HG02610 (cell line): Measurements from ENCODE around the gene IRGQ.
"Not testable (repeated sequence)": the region's sequence is repeated elsewhere in the genome, so short reads cannot be mapped to it uniquely, and the experiment has no call there.

Experiments
- ATAC-seq: cut with Tn5 transposase; IDR thresholded peaks from one replicate; pipeline ENCODE4 v1.9.1; 2021; ENCODE audit warnings: mild to moderate bottlenecking, moderate library complexity; ENCODE audit not compliant: unreplicated experiment

IRGQ gene

DNA sequence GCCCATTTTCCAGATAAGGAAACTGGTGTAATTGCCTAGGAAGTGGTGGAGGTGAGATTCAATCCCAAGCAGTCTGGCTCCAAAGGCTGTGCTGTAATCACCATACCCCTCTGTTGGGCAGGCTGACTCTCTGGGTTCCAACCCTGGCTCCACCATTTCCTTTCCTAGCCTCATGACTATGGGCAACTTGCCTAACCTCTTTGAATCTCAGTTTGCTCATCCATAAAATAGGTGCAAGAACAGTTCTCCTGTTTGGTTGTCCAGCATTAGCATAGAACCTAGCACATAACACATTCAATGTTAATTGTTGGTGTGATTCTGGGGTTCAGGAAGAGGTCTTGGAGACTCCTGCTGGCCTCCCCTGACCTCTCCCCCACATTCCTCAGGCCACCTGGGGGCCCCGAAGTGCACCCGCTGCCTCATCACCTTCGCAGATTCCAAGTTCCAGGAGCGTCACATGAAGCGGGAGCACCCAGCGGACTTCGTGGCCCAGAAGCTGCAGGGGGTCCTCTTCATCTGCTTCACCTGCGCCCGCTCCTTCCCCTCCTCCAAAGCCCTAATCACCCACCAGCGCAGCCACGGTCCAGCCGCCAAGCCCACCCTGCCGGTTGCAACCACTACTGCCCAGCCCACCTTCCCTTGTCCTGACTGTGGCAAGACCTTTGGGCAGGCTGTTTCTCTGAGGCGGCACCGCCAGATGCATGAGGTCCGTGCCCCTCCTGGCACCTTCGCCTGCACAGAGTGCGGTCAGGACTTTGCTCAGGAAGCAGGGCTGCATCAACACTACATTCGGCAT lies 2.7 kb upstream of the IRGQ start:
- ATAC-seq, result no peak

DNA sequence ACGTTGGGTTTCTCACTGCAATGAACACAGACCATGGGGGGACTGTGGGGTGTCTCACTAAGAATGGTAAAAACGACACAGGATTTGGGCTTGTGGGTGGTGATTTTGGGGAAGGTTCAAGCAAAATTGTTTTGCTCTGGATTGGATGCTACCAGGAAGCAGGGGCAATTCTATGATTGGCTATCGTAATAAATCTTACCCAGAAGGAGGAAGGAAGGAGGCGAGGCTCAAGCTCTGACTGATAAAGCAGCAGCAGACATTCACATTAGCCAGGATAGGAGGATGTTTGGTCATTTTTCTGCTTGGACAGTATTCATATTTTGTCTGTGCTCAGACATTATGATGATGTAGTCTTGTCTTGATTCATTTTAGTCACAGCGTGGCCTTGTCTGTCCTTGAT lies 1.9 kb upstream of the IRGQ start:
- no peak for ATAC-seq

GRCh38 chr19:43596842-43597461 lies 1.0 kb upstream of the IRGQ start:
- no peak for ATAC-seq

GRCh38 chr19:43595605-43595998 lies 332 bp downstream of the IRGQ start:
- ATAC-seq, result no peak

DNA sequence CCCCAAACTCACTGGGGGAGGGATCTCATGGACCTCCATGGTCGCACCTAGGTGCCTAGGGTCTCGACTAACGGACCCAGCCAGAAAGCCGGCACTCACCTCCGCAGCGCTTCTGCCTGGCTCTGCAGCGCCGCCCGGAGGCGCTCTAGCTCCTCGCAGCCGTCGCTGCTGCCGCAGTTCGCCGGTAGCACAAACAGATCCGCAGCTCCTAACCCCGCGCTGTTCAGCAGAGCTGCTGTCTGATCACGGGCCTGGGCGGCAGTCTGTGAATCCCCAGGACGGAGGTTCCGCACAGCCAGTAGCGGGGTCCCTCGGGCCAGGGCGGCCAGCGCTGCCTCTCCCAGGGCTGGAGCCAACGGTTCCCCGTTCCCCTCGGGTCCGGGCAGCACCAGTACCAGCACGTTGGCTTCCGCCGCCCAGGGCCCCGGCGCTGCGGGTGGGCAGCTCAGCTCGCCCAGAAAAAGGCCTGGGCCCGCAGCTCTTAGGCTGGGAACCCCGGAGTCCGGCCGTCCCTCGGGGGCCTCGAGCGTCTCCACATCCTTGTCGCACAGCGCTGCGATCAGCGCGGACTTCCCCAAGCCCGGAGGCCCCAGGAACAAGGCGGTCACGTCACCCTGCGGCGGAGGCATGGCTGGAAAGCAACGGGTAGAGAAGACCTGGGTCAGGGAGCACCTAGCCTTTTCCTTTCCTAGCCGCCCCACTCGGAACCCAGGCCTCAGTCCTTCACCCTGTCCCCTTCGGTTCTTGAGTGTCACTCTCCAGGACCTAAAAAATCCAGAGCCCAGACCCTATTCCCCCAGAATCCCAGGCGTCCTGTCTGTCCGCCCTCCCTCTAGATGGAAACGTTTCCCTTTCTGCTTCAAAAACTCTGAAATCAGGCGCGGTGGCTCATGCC lies 977 bp downstream of the IRGQ start:
- ATAC-seq, result peak; percentile 26

GRCh38 chr19:43594081-43594697 lies 1.7 kb downstream of the IRGQ start:
- ATAC-seq, result no peak

GRCh38 chr19:43592800-43593350 lies 3.1 kb downstream of the IRGQ start:
- ATAC-seq, result no peak

DNA sequence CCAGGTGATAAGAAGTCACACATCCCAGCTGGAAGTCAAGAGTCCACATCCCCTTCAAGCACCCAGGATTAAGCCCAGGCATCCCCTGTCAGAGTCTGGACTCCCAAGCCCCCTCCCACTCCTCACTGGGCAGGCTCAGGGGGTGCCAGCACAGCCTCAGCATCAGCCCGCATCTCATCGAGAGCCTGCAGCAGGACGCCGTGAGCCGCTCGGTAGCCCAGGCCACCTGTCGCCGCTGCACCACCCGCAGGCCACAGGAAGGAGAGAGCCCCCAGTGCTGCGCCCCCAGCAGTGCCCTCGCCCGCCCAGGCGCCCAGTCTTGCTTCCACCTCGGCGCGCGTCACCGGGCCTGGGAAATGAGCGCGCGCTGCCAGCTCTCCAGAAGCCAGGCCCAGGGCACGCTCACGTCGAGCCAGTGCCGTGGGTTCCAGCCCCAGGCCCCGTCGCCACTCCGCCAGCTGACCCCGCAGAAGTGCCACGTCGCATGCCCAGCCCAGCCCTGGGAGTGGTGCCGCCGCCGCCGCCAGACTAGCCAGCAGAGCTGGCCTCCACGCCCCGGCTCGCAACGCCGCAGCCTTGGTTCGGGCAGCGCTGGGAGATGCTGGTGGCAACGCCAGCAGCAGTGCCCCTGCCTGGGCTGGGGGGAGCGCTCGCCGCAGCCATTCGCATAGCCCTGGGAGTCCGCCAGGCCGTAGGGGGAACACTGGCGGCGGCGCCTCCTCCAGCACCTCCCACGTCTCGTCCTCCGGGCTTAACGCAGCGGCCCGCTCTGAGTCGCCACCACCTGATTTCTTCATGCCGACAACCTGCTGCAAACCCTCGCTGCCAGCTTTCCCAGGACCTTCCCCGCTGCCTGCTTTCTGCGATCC lies 3.8 kb downstream of the IRGQ start:
- no peak for ATAC-seq

GRCh38 chr19:43589678-43590077 lies 6.3 kb downstream of the IRGQ start:
- no peak for ATAC-seq

- ATAC-seq, result no peak
These were observed 6.7 kb downstream of the IRGQ start for GRCh38 chr19:43589277-43589676.

DNA sequence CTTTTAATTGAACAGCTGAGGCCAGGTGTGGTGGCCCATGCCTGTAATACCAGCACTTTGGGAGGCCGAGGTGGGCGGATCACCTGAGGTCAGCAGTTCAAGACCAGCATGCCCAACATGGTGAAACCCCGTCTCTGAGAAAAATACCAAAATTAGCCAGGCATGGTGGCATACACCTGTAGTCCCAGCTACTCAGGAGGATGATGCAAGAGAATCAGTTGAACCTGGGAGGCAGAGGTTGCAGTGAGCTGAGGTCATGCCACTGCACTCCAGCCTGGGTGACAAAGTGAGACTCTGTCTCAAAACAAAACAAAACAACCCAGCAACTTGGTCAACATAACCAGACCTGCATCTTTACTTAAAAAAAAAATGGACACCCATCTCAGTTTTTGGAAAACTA lies 8.9 kb downstream of the IRGQ start:
- ATAC-seq, result not testable (repeated sequence)

- ATAC-seq, result no peak
These were observed 9.6 kb downstream of the IRGQ start for GRCh38 chr19:43586346-43586745.

GRCh38 chr19:43584484-43584883 lies 11.4 kb downstream of the IRGQ start:
- ATAC-seq, result no peak

DNA sequence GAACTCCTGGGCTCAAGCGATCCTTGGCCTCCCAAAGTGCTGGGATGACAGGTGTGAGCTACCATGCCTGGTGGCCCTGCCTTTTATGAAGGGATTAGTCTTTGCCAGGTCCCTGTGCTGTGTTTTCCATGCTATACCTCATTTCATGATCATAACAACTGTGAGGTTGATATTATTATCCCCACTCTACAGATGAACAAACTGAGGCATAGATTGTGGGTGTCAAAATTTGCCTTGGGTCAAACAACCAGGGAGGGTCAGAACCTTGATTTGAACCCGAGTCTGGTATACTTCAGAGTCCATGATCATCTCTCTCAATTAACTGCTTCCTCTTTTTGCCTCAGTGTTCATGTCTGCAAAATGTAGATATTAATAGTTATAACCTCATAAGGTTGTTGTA lies 13.4 kb downstream of the IRGQ start:
- no peak for ATAC-seq

DNA sequence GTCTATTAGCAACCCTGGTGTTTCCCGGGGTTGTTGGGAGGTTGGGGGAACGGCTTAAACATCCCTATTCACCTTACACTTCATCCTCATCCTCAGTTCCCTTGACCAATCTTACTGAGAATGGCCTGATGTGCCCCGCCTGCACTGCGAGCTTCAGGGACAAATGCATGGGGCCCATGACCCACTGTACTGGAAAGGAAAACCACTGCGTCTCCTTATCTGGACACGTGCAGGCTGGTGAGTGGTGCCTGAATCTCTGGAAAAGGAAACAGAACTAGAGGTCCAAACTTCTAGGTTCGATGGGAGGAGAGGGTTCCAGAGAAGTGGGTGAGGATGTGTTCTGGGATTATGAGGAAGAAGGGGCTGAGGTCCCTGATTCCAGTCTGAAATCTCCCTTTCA lies 14.5 kb downstream of the IRGQ start:
- ATAC-seq, result no peak

DNA sequence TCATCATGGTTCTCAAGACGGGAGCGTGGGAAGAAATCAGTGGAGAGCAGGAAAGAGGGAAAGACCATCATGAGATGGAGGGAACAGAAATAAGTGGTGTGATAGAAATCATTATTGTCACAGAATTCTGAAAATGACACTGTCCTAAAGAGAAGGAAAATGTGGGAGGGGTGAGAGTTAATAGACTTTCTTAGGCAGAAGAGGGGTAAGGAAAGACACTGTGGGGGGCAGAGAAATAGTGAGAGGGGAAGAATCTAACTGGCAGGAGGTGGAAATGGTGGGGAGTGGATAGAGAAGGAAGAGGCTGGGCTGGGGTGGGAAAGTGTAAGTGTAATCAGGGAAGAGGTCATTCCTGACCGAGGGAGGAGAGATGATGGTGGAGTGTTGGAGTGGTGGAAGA lies 17.1 kb downstream of the IRGQ start:
- no peak for ATAC-seq

DNA sequence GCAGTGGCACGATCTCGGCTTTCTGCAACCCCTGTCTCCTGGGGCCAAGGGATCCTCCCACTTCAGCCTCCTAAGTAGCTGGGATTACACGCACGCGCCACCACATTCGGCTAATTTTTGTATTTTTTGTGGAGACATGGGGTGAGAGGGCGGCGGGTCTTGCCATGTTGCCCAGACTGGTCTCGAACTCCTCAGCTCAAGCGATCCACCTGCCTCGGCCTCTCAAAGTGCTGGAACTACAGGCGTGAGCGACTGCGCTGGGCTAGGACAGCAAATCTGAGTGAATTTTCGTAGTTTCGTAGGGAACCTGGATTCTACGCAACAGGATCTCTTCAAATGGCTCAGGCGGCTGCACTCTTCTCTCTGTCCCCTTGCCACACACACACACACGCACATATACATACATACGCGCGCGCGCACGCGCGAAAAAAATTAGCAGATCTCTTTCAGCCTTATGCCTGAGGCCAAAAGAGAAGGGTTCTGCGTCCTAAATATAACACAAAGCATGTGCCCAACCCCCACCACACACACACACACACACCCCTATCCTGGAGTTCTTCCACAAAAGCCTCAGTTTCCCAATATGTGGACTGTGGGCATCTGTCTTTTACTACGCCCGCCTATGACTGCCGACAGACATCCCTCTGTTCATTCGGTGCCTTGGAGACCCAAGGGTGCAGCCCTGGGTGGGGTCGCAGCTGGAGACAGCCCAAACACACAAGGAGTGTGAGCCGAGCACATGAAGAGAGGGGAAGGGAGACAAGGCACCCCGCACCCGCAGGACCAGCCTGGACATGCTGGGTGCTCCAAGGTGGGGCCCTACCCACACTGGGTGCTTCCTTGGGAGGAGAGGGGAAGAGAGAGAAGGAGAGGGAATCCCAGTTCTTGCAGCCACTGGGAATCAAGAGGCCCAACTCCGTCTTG lies 19.7 kb downstream of the IRGQ start:
- peak; percentile 3 for ATAC-seq

DNA sequence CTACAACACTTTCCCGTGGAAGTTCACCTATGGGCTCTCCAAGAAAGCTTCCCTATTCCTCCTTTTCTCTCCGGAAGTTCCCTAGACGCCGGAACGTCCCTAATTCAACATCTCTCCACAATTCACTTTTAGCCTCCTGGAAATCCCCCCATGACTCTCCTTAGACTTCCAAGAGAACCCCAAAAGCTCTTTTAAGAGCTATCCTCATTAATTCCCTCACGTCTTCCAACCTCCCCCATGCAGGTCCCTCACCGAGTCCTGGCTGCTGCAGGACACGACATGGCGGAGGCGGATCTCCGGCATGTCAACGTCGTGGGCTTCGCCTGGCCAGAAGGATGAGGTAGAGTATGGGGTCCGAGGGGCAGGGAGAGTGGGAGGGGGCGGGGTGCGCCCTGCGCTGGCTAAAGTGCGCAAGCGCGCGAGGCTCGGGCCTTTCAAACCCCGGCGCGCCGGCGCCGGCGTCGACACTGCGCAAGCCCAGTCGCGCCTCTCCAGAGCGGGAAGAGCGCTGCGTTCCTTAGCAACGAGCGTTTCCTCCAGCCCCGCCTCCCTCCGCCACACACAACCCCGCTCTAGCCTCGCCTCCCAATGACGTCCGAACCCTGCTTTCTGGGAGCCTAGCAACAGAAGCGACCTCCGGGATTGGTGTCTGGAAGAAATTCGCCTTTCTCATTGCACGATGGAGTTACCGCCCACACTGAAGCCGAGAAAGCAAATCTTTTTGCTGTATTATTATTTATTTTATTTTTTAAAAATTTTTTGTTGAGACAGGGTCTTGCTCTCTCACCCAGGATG lies 20.6 kb downstream of the IRGQ start, which contains the start of the genes PINLYP and XRCC1:
Gene PINLYP, plus strand, starts transcription at position 646 of the 795 bp plus-strand sequence. CDS start 1,391 bp downstream, outside the sequence.
Gene XRCC1, minus strand, starts transcription at position 372 of the 795 bp plus-strand sequence. Its CDS starts 69 bp downstream, at position 303.
- ATAC-seq, result peak; percentile 97
